ENCODE data around the gene ERO1B.

Gene ERO1B

DNA sequence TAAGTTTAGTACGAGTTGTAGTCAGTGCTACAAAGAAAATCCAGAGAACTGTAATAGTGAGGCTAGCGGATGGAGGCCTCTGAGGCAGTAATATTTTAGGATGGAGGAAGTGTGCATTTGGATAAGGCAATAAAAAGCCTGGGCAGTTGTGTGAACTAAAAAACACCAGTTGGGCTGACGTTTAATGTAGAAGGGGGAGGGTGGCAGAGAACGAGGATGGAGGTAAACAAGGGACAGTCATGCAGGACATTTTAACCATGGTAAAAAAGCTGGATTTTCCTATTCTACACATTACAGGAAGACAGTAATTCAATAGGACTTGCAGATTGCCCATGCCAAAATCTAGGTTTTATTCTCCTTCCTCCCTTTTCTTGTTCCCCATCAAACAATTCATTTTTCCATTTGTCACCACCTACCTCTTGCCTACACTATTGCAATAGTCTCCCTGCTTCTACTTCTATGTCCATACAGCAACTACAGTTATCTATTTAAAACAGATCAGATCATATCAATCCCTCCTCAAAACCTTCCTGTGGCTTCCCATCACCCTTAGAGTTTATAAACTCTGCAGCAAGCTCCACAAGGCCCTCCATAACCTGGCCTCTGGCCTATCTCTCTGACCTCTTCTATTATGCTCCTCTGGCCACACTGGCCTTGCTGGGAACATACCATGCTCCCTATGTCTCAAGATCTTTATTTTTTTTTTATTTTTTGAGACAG, 27.7 kb downstream of the ERO1B start:
- Mint-ChIP-seq H3K27ac (no peak overlapping the region), H3K4me1 (peaks cover 4% of the 10 kb centered on the region in 2 donors), H3K36me3 (peaks cover 26 to 46% of the 10 kb centered on the region in 2 donors), H3K27me3 (no peaks in the 10 kb centered on the region), H3K9me3 (peaks cover 11 to 12% of the 10 kb centered on the region in 2 donors), H3K4me3 (no peak overlapping the region)
- no peak for ATAC-seq (replicated peaks)
- no peak for DNase-seq

DNA sequence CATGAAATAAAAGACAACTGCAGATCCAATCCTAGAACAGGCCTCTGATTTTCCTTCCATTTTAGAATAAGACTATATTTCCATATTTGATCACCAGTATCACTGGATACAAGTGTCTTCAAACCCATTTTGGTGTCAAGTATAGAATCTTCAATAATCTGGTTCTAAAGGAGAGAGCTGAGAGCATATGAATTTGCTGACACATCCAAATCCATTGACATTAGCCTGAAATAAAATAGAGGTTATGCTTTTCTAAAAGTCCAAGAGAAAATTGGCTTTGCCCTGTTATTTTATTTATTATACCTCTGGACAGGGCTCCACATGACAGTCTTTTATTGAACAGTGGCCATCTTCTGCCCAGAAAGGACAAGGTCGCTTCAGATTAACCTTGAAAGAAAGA, 28.6 kb downstream of the ERO1B start:
- H3K9me3 Mint-ChIP-seq, result peaks cover 8% of the 10 kb centered on the region in 2 donors

DNA sequence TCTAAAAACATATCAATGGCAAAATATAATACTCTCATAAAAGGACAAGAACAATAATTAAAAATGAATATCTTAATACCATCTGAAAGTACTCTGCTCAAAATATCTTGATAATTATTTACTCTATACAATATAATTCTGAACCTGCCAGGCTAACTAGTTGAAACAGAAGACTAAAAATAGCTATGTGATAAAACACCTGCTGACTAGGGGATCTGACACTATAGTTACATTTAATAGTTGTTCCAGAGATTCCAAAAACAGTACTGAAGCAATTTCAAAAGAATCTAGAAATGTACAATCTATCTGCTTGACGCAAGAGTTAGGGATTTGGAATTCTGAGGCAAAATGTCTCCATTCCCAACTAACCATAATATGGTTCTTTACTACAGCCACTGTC, 30.2 kb downstream of the ERO1B start:
- Mint-ChIP-seq H3K27ac (no peak overlapping the region), H3K36me3 (peaks cover 17 to 41% of the 10 kb centered on the region in 2 donors), H3K4me3 (no peak overlapping the region), H3K4me1 (peaks cover 0 to 2% of the 10 kb centered on the region in 2 donors), H3K9me3 (no peaks in the 10 kb centered on the region), H3K27me3 (no peaks in the 10 kb centered on the region)
- no peak for DNase-seq
- no peak for ATAC-seq (replicated peaks)

More for the DNA sequence above, 28.6 kb downstream of the ERO1B start:
- Mint-ChIP-seq H3K27ac (no peak overlapping the region), H3K4me3 (no peak overlapping the region), H3K27me3 (no peaks in the 10 kb centered on the region), H3K36me3 (peaks cover 24 to 44% of the 10 kb centered on the region in 2 donors), H3K4me1 (peaks cover 4% of the 10 kb centered on the region in 2 donors)
- DNase-seq (no peak), ATAC-seq (replicated peaks) (no peak)

GRCh38 chr1:236247286-236247685, 34.5 kb downstream of the ERO1B start:
- Mint-ChIP-seq H3K27me3 (no peaks in the 10 kb centered on the region), H3K9me3 (no peaks in the 10 kb centered on the region), H3K4me1 (no peaks in the 10 kb centered on the region), H3K4me3 (no peak overlapping the region), H3K27ac (no peak overlapping the region), H3K36me3 (peaks cover 9 to 27% of the 10 kb centered on the region in 2 donors)
- DNase-seq (no peak), ATAC-seq (replicated peaks) (no peak)

GRCh38 chr1:236242568-236242967, 39.2 kb downstream of the ERO1B start:
- Mint-ChIP-seq H3K27me3 (no peaks in the 10 kb centered on the region), H3K27ac (no peak overlapping the region), H3K36me3 (peaks cover 11 to 26% of the 10 kb centered on the region in 2 donors), H3K9me3 (no peaks in the 10 kb centered on the region), H3K4me3 (no peak overlapping the region), H3K4me1 (no peaks in the 10 kb centered on the region)
- ATAC-seq (replicated peaks) (no peak), DNase-seq (no peak)

DNA sequence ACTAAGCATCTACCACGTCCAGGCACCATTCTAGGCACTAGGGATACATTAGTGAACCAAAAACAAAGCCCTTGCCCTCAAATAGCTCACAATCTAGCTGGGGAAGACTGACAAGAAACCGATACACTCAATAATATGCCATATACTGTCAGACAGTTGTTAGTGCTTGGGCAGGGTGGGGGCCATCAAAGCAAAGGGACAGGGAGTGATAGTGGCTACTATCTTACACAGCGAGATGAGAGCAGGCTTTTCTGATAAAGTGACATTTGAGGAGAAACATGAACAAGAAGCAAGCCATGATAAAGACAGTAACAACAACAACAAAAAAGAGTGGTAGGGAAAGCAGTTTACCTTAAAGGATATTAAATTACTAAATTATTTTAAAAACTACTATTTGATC, 41.1 kb downstream of the ERO1B start:
- H3K36me3 Mint-ChIP-seq, result peaks cover 11 to 28% of the 10 kb centered on the region in 2 donors
- H3K27me3 Mint-ChIP-seq, result no peaks in the 10 kb centered on the region
- no peaks in the 10 kb centered on the region for H3K9me3 Mint-ChIP-seq
- H3K27ac Mint-ChIP-seq, result no peak overlapping the region
- DNase-seq (no peak), ATAC-seq (replicated peaks) (no peak)
- no peaks in the 10 kb centered on the region for H3K4me1 Mint-ChIP-seq
- no peak overlapping the region for H3K4me3 Mint-ChIP-seq

- ATAC-seq (replicated peaks) (no peak), DNase-seq (no peak)
- H3K4me3 Mint-ChIP-seq, result no peak overlapping the region
- no peak overlapping the region for H3K27ac Mint-ChIP-seq
- H3K9me3 Mint-ChIP-seq, result no peaks in the 10 kb centered on the region
- H3K27me3 Mint-ChIP-seq, result no peaks in the 10 kb centered on the region
- no peaks in the 10 kb centered on the region for H3K4me1 Mint-ChIP-seq
- H3K36me3 Mint-ChIP-seq, result peaks cover 11 to 28% of the 10 kb centered on the region in 2 donors
These were observed 42.6 kb downstream of the ERO1B start for GRCh38 chr1:236239092-236239585.

DNA sequence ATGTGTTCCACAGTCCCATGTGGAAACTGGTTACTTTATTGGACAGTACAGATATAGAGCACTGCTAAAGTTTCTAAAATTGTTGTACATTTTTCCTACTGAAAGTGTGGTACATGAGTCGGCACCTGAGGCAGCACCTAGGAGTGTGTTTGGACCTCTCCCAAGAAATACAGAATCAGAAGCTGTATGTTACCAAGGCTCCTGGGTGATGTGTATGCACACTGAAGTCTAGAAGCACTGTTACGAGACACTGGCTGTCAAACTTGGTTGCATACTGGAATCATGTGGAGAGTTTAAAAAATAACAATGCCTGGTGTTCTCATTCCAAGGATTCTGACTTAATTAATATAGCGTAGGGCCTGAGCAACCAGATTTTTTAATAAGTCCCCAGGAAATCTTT, 46.6 kb downstream of the ERO1B start:
- Mint-ChIP-seq H3K27me3 (no peaks in the 10 kb centered on the region), H3K36me3 (peaks cover 12 to 16% of the 10 kb centered on the region in 2 donors), H3K9me3 (no peaks in the 10 kb centered on the region), H3K4me1 (no peaks in the 10 kb centered on the region), H3K27ac (no peak overlapping the region), H3K4me3 (no peak overlapping the region)
- ATAC-seq (replicated peaks) (no peak), DNase-seq (no peak)

- H3K9me3 Mint-ChIP-seq, result no peaks in the 10 kb centered on the region
- H3K27me3 Mint-ChIP-seq, result no peaks in the 10 kb centered on the region
- no peak overlapping the region for H3K4me3 Mint-ChIP-seq
- no peak overlapping the region for H3K27ac Mint-ChIP-seq
- H3K4me1 Mint-ChIP-seq, result no peaks in the 10 kb centered on the region
- DNase-seq, result no peak
- H3K36me3 Mint-ChIP-seq, result peaks cover 9 to 16% of the 10 kb centered on the region in 2 donors
- ATAC-seq (replicated peaks), result no peak
These were observed 53.3 kb downstream of the ERO1B start for GRCh38 chr1:236228411-236228810.

- ATAC-seq (replicated peaks) (no peak), DNase-seq (no peak)
- Mint-ChIP-seq H3K27me3 (no peaks in the 10 kb centered on the region), H3K4me3 (no peak overlapping the region), H3K36me3 (peaks cover 5 to 21% of the 10 kb centered on the region in 2 donors), H3K4me1 (no peaks in the 10 kb centered on the region), H3K27ac (no peak overlapping the region), H3K9me3 (no peaks in the 10 kb centered on the region)
These were observed 59.1 kb downstream of the ERO1B start for GRCh38 chr1:236222632-236223031.

DNA sequence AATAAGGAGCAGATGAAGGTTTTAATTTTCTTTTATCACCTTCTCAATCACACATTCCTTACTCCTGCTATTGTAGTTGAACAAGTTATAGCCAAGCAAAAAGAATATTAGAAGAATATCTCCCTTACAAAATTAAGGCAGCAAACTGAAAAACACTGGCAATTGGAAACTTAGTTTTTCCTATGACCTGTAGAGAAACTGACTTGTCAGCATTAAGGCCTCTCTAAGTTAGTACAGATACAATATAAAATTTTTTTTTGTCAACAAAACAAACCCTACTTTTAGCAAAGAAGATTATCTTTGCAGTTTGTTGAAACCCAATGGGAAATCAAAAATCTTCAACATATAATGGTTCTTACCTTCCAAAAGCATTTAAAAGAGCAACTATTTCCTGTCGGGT, 61.3 kb downstream of the ERO1B start:
- peaks cover 6 to 22% of the 10 kb centered on the region in 2 donors for H3K36me3 Mint-ChIP-seq
- H3K4me1 Mint-ChIP-seq, result no peaks in the 10 kb centered on the region
- no peak overlapping the region for H3K4me3 Mint-ChIP-seq
- no peak for DNase-seq
- no peaks in the 10 kb centered on the region for H3K27me3 Mint-ChIP-seq
- no peaks in the 10 kb centered on the region for H3K9me3 Mint-ChIP-seq
- no peak for ATAC-seq (replicated peaks)
- H3K27ac Mint-ChIP-seq, result no peak overlapping the region

DNA sequence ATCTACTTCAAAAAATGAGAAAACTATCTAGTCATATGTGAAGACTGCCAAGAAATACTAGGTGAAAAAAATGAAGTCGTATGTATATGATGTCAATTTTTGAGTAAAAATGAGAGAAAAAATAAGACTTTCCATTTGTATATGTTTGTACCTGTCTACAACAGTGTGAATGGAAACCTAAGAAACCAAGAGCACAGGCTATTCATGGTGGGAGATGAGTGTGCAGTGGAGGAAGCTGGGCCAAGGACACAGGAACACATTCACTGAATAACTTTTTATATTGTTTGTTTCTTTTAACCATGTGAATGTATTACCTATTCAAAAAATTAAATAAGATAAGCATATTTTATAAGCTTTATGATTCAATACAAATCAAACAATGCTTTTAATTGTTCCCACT, 67.0 kb downstream of the ERO1B start:
- Mint-ChIP-seq H3K27me3 (no peaks in the 10 kb centered on the region), H3K9me3 (no peaks in the 10 kb centered on the region), H3K36me3 (peaks cover 27 to 55% of the 10 kb centered on the region in 2 donors), H3K4me1 (no peaks in the 10 kb centered on the region), H3K27ac (no peak overlapping the region), H3K4me3 (no peak overlapping the region)
- ATAC-seq (replicated peaks) (no peak), DNase-seq (no peak)

DNA sequence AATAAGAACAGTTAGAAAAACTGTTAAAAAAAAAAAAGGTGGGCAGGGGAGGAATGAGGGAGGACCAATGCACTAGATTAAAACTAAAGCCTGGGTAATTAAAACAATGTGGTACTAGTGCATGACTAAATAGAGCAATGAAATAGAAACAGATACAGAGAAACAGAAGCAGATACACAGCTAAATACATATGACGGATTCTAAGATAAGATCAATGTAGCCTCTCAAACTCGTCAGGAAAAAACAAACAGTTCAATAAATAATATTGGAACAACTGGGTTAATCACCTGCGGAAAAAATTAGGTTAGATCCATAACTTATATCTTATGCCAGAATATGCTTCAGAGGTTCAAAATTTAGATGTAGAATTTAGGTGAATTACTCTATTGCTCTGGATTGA, 68.2 kb downstream of the ERO1B start:
- no peaks in the 10 kb centered on the region for H3K27me3 Mint-ChIP-seq
- no peaks in the 10 kb centered on the region for H3K9me3 Mint-ChIP-seq
- ATAC-seq (replicated peaks) (no peak), DNase-seq (no peak)
- H3K4me1 Mint-ChIP-seq, result no peaks in the 10 kb centered on the region
- H3K27ac Mint-ChIP-seq, result no peak overlapping the region
- H3K36me3 Mint-ChIP-seq, result peaks cover 33 to 61% of the 10 kb centered on the region in 2 donors
- no peak overlapping the region for H3K4me3 Mint-ChIP-seq

GRCh38 chr1:236211815-236212214, 69.9 kb downstream of the ERO1B start:
- Mint-ChIP-seq H3K27ac (no peak overlapping the region), H3K9me3 (no peaks in the 10 kb centered on the region), H3K4me3 (no peak overlapping the region), H3K27me3 (no peaks in the 10 kb centered on the region), H3K4me1 (no peaks in the 10 kb centered on the region), H3K36me3 (peaks cover 38 to 67% of the 10 kb centered on the region in 2 donors)
- ATAC-seq (replicated peaks) (no peak), DNase-seq (no peak)

- H3K4me3 Mint-ChIP-seq, result no peak overlapping the region
- no peaks in the 10 kb centered on the region for H3K4me1 Mint-ChIP-seq
- H3K36me3 Mint-ChIP-seq, result peaks cover 38 to 69% of the 10 kb centered on the region in 2 donors
These were observed 72.0 kb downstream of the ERO1B start for GRCh38 chr1:236209713-236210112.

More at GRCh38 chr1:236209713-236210112, 72.0 kb downstream of the ERO1B start:
- no peak overlapping the region for H3K27ac Mint-ChIP-seq
- H3K9me3 Mint-ChIP-seq, result no peaks in the 10 kb centered on the region
- no peaks in the 10 kb centered on the region for H3K27me3 Mint-ChIP-seq
- ATAC-seq (replicated peaks), result no peak
- DNase-seq, result no peak

Measured in stimulated activated naive B cell treated with anti-CD40 and anti-IgM and Interleukin-4, amounts not matched to agents 10 μg/mL and 1 μg/mL and 100 μg/mL, for 72 hours (primary cell).